ENCODE results near the gene TRIB2. TPM values are rescaled to one million over a fixed set of nuclear protein-coding genes. Genes with fewer than 3 reads are reported as not detected.

Gene TRIB2
- total RNA-seq, 1 donor from 2014 or later: 131 TPM

- Mint-ChIP-seq H3K36me3 (ENCODE audit: unreplicated experiment) (no peaks in the 10 kb centered on the region), H3K9me3 (ENCODE audit: unreplicated experiment) (no peaks in the 10 kb centered on the region), H3K27ac (ENCODE audit: unreplicated experiment) (no peak overlapping the region), H3K4me1 (ENCODE audit: low read depth, unreplicated experiment) (no peaks in the 10 kb centered on the region), H3K27me3 (ENCODE audit: unreplicated experiment) (no peaks in the 10 kb centered on the region), H3K4me3 (ENCODE audit: unreplicated experiment) (no peak overlapping the region)
- DNase-seq: no peak
- TF ChIP-seq CTCF (IDR thresholded peaks at IDR 0.05; ENCODE audit: partially characterized antibody, unreplicated experiment): no peak
Observed at GRCh38 chr2:12755384-12755783, 38.6 kb downstream of the TRIB2 start.

- TF ChIP-seq CTCF (IDR thresholded peaks at IDR 0.05; ENCODE audit: partially characterized antibody, unreplicated experiment): no peak
- Mint-ChIP-seq H3K4me3 (ENCODE audit: unreplicated experiment) (no peak overlapping the region), H3K27me3 (ENCODE audit: unreplicated experiment) (no peaks in the 10 kb centered on the region), H3K9me3 (ENCODE audit: unreplicated experiment) (no peaks in the 10 kb centered on the region), H3K36me3 (ENCODE audit: unreplicated experiment) (peaks cover 1% of the 10 kb centered on the region), H3K27ac (ENCODE audit: unreplicated experiment) (no peak overlapping the region), H3K4me1 (ENCODE audit: low read depth, unreplicated experiment) (no peaks in the 10 kb centered on the region)
- no peak for DNase-seq
Observed at GRCh38 chr2:12759248-12759647, 42.5 kb downstream of the TRIB2 start.

- Mint-ChIP-seq H3K4me1 (ENCODE audit: low read depth, unreplicated experiment) (no peaks in the 10 kb centered on the region), H3K4me3 (ENCODE audit: unreplicated experiment) (no peak overlapping the region), H3K27ac (ENCODE audit: unreplicated experiment) (no peak overlapping the region), H3K27me3 (ENCODE audit: unreplicated experiment) (no peaks in the 10 kb centered on the region), H3K36me3 (ENCODE audit: unreplicated experiment) (peaks cover 9% of the 10 kb centered on the region), H3K9me3 (ENCODE audit: unreplicated experiment) (no peaks in the 10 kb centered on the region)
- TF ChIP-seq CTCF (IDR thresholded peaks at IDR 0.05; ENCODE audit: partially characterized antibody, unreplicated experiment): no peak
- DNase-seq: no peak
Observed at GRCh38 chr2:12761104-12761503, 44.4 kb downstream of the TRIB2 start.

GRCh38 chr2:12762337-12762736 lies 45.6 kb downstream of the TRIB2 start:
- no peak overlapping the region for H3K27ac Mint-ChIP-seq (ENCODE audit: unreplicated experiment)
- H3K4me1 Mint-ChIP-seq (ENCODE audit: low read depth, unreplicated experiment): no peaks in the 10 kb centered on the region
- no peak overlapping the region for H3K4me3 Mint-ChIP-seq (ENCODE audit: unreplicated experiment)
- H3K9me3 Mint-ChIP-seq (ENCODE audit: unreplicated experiment): no peaks in the 10 kb centered on the region
- no peak for DNase-seq
- peaks cover 9% of the 10 kb centered on the region for H3K36me3 Mint-ChIP-seq (ENCODE audit: unreplicated experiment)
- no peak for TF ChIP-seq CTCF (IDR thresholded peaks at IDR 0.05; ENCODE audit: partially characterized antibody, unreplicated experiment)
- no peaks in the 10 kb centered on the region for H3K27me3 Mint-ChIP-seq (ENCODE audit: unreplicated experiment)

GRCh38 chr2:12762976-12763375 lies 46.2 kb downstream of the TRIB2 start:
- no peaks in the 10 kb centered on the region for H3K4me1 Mint-ChIP-seq (ENCODE audit: low read depth, unreplicated experiment)
- no peaks in the 10 kb centered on the region for H3K9me3 Mint-ChIP-seq (ENCODE audit: unreplicated experiment)
- DNase-seq: no peak
- peaks cover 9% of the 10 kb centered on the region for H3K36me3 Mint-ChIP-seq (ENCODE audit: unreplicated experiment)
- TF ChIP-seq CTCF (IDR thresholded peaks at IDR 0.05; ENCODE audit: partially characterized antibody, unreplicated experiment): no peak
- no peak overlapping the region for H3K27ac Mint-ChIP-seq (ENCODE audit: unreplicated experiment)
- no peaks in the 10 kb centered on the region for H3K27me3 Mint-ChIP-seq (ENCODE audit: unreplicated experiment)
- no peak overlapping the region for H3K4me3 Mint-ChIP-seq (ENCODE audit: unreplicated experiment)

Data from glutamatergic neuron (in vitro differentiated cells).